Stimulated activated CD4-positive, alpha-beta T cell treated with anti-CD3 and anti-CD28 coated beads, Interleukin-4, amount 100 ng/mL, for 4 hours (primary cell): Measurements from ENCODE around the gene TRIP6.
"Not testable (repeated sequence)": the region's sequence is repeated elsewhere in the genome, so short reads cannot be mapped to it uniquely, and the experiment has no call there.

Experiments used
- DNase-seq, 2 experiments: peaks; one replicate each; pipeline ENCODE4 v3.0.0-alpha.2; 2020

The TRIP6 gene

DNA sequence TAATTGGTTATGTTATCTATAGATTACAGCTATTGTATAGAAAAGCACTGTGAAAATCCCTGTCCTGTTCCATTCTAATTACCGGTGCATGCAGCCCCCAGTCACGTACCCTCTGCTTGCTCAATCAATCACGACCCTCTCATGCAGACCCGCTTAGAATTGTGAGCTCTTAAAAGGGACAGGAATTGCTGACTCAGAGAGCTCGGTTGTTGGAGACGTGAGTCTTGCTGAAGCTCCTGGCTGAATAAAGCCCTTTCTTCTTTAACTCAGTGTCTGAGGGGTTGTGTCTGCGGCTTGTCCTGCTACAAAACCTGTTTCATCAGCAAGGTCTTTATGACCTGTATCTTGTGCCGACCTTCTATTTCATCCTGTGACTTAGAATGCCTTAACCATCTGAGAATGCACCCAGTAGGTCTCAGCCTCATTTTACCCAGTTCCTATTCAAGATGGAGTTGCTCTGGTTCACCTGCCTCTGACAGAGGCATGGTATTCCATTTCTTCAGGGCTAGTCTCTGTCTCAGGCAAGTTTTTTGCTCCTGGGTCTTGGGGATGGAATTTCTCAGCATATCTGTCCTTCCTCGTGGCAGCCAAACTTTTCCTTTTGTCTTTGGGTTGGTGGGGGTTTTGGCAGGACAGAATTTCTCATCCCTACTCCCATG, 52.7 kb downstream of the TRIP6 start:
- DNase-seq: not testable (repeated sequence)

GRCh38 chr7:100921039-100921438, 53.9 kb downstream of the TRIP6 start:
- no peak for DNase-seq
